DOHH2 (cell line): ENCODE results near the gene TEPSIN.

Source experiments
- H3F3A ChIP-seq: fragments of 200-600 bp; sonication (generic), shearing (Covaris generic); 2 replicates; pipeline ENCODE4 v1.6.0; 2016; ENCODE audit warnings: antibody characterized with exemption, mild to moderate bottlenecking; ENCODE audit not compliant: control insufficient read depth, insufficient read depth
- H3K27ac ChIP-seq: fragments of 200-600 bp; sonication (generic); 2 replicates; pipeline ENCODE4 v1.5.1; 2014; ENCODE audit warnings: low read depth, mild to moderate bottlenecking, low read length, moderate library complexity
- H3K27me3 ChIP-seq: fragments of 200-600 bp; sonication (generic); 2 replicates; pipeline ENCODE4 v1.6.1; 2014; ENCODE audit warnings: mild to moderate bottlenecking, low read length, mixed read lengths; ENCODE audit not compliant: control insufficient read depth
- H3K36me3 ChIP-seq: fragments of 200-600 bp; sonication (generic); 2 replicates; pipeline ENCODE4 v1.6.1; 2014; ENCODE audit warnings: mild to moderate bottlenecking, low read length, moderate library complexity, mixed read lengths; ENCODE audit not compliant: control insufficient read depth
- H3K4me1 ChIP-seq: fragments of 200-600 bp; sonication (generic); 2 replicates; pipeline ENCODE4 v1.6.1; 2014; ENCODE audit warnings: mild to moderate bottlenecking, low read length, mixed read lengths; ENCODE audit not compliant: control insufficient read depth
- H3K4me2 ChIP-seq: fragments of 200-600 bp; sonication (generic); 2 replicates; pipeline ENCODE4 v1.6.0; 2014; ENCODE audit warnings: mild to moderate bottlenecking, low read length, moderate library complexity
- H3K4me3 ChIP-seq: fragments of 200-600 bp; sonication (generic); 2 replicates; pipeline ENCODE4 v1.5.1; 2014; ENCODE audit warnings: mild to moderate bottlenecking, low read length, mixed read lengths
- H3K79me2 ChIP-seq: fragments of 200-600 bp; sonication (generic); 2 replicates; pipeline ENCODE4 v1.6.1; 2014; ENCODE audit warnings: mild to moderate bottlenecking, low read length, mixed read lengths; ENCODE audit not compliant: control insufficient read depth
- H3K9me2 ChIP-seq: fragments of 200-600 bp; sonication (generic); replicated peaks from 2 replicates; pipeline ENCODE4 v1.6.1; 2014; ENCODE audit warnings: mild to moderate bottlenecking, low read length, mixed read lengths; ENCODE audit not compliant: control insufficient read depth
- H3K9me3 ChIP-seq: fragments of 200-600 bp; sonication (generic); 2 replicates; pipeline ENCODE4 v1.6.1; 2014; ENCODE audit warnings: antibody characterized with exemption, low read length, mixed read lengths; ENCODE audit not compliant: control insufficient read depth, insufficient read depth
- H4K20me1 ChIP-seq: fragments of 200-600 bp; sonication (generic); 2 replicates; pipeline ENCODE4 v1.6.0; 2014; ENCODE audit warnings: low read depth, mild to moderate bottlenecking, antibody characterized with exemption, low read length, moderate library complexity; ENCODE audit not compliant: control insufficient read depth, insufficient read depth
- EZH2phosphoT487 ChIP-seq: fragments of 200-600 bp; sonication (generic); IDR thresholded peaks from 2 replicates; pipeline ENCODE4 v1.6.1; 2017; ENCODE audit warnings: borderline replicate concordance, mild to moderate bottlenecking, antibody characterized with exemption, low read length, moderate library complexity, mixed read lengths
- TF ChIP-seq, protein P1 (sequence below): fragments of 200-600 bp; sonication (generic); IDR thresholded peaks from one replicate; pipeline ENCODE4 v1.5.1; 2014; ENCODE audit warnings: antibody characterized with exemption, mild to moderate bottlenecking, low read depth, low read length; ENCODE audit not compliant: poor library complexity, severe bottlenecking

The TEPSIN gene

GRCh38 chr17:81204578-81204977 lies 34.3 kb downstream of the TEPSIN start:
- Histone ChIP-seq H3F3A (no peaks in the 10 kb centered on the region), H3K27ac (no peak overlapping the region), H3K27me3 (no peaks in the 10 kb centered on the region), H3K36me3 (no peaks in the 10 kb centered on the region), H3K4me2 (no peak overlapping the region), H3K9me3 (no peaks in the 10 kb centered on the region), H3K9me2 (no peaks in the 10 kb centered on the region), H4K20me1 (no peaks in the 10 kb centered on the region), H3K79me2 (no peaks in the 10 kb centered on the region), H3K4me3 (no peak overlapping the region), H3K4me1 (peaks cover 6% of the 10 kb centered on the region)
- TF ChIP-seq, protein P1, sequence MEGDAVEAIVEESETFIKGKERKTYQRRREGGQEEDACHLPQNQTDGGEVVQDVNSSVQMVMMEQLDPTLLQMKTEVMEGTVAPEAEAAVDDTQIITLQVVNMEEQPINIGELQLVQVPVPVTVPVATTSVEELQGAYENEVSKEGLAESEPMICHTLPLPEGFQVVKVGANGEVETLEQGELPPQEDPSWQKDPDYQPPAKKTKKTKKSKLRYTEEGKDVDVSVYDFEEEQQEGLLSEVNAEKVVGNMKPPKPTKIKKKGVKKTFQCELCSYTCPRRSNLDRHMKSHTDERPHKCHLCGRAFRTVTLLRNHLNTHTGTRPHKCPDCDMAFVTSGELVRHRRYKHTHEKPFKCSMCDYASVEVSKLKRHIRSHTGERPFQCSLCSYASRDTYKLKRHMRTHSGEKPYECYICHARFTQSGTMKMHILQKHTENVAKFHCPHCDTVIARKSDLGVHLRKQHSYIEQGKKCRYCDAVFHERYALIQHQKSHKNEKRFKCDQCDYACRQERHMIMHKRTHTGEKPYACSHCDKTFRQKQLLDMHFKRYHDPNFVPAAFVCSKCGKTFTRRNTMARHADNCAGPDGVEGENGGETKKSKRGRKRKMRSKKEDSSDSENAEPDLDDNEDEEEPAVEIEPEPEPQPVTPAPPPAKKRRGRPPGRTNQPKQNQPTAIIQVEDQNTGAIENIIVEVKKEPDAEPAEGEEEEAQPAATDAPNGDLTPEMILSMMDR, result no peak
- TF ChIP-seq EZH2phosphoT487, result no peak

DNA sequence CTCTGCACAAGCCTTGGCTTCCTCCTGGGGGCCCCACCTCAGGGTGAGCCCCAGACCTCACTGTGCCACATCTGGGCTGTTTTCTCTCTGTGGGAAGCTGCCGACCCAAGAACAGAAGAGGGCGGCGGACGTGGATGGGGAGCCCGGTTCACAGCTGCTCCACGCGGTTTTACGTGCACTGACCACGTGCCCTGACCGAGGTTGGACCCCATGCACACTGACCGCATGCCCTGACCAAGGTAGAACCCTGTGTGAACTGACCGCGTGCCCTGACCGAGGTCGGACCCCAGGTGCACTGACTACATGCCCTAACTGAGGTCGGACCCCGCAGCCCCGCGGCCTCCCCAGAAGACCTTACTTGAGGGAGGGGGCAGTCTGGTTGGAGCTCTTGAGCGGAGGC lies 35.7 kb downstream of the TEPSIN start:
- Histone ChIP-seq H3K36me3 (no peaks in the 10 kb centered on the region), H3K4me2 (no peak overlapping the region), H3K4me1 (peaks cover 6% of the 10 kb centered on the region), H3K79me2 (no peaks in the 10 kb centered on the region), H3K27me3 (no peaks in the 10 kb centered on the region), H3K4me3 (no peak overlapping the region), H3K9me2 (no peaks in the 10 kb centered on the region), H3F3A (no peaks in the 10 kb centered on the region), H3K27ac (no peak overlapping the region), H3K9me3 (no peaks in the 10 kb centered on the region), H4K20me1 (no peaks in the 10 kb centered on the region)
- TF ChIP-seq EZH2phosphoT487, result no peak
- TF ChIP-seq, protein P1, result no peak

- H3F3A ChIP-seq, result no peaks in the 10 kb centered on the region
- no peaks in the 10 kb centered on the region for H3K27me3 ChIP-seq
- H3K36me3 ChIP-seq, result no peaks in the 10 kb centered on the region
- TF ChIP-seq, protein P1, result no peak
- TF ChIP-seq EZH2phosphoT487, result no peak
- H3K9me3 ChIP-seq, result no peaks in the 10 kb centered on the region
- no peak overlapping the region for H3K27ac ChIP-seq
- H3K4me1 ChIP-seq, result peaks cover 6% of the 10 kb centered on the region
- H3K9me2 ChIP-seq, result no peaks in the 10 kb centered on the region
- H3K79me2 ChIP-seq, result no peaks in the 10 kb centered on the region
- H4K20me1 ChIP-seq, result no peaks in the 10 kb centered on the region
- no peak overlapping the region for H3K4me3 ChIP-seq
- no peak overlapping the region for H3K4me2 ChIP-seq
Observed at GRCh38 chr17:81202318-81202717, 36.5 kb downstream of the TEPSIN start.
